Activated effector memory CD4-positive, alpha-beta T cell treated with anti-CD3 and anti-CD28 coated beads, Interleukin-2, amount 50 U/mL, for 16 hours (primary cell): ENCODE data around the gene ZSWIM3.
"Not testable (repeated sequence)": the region's sequence is repeated elsewhere in the genome, so short reads cannot be mapped to it uniquely, and the experiment has no call there.

Source experiments
- DNase-seq: peaks from one replicate; pipeline ENCODE4 v3.0.0-alpha.2; 2020

Gene ZSWIM3

DNA sequence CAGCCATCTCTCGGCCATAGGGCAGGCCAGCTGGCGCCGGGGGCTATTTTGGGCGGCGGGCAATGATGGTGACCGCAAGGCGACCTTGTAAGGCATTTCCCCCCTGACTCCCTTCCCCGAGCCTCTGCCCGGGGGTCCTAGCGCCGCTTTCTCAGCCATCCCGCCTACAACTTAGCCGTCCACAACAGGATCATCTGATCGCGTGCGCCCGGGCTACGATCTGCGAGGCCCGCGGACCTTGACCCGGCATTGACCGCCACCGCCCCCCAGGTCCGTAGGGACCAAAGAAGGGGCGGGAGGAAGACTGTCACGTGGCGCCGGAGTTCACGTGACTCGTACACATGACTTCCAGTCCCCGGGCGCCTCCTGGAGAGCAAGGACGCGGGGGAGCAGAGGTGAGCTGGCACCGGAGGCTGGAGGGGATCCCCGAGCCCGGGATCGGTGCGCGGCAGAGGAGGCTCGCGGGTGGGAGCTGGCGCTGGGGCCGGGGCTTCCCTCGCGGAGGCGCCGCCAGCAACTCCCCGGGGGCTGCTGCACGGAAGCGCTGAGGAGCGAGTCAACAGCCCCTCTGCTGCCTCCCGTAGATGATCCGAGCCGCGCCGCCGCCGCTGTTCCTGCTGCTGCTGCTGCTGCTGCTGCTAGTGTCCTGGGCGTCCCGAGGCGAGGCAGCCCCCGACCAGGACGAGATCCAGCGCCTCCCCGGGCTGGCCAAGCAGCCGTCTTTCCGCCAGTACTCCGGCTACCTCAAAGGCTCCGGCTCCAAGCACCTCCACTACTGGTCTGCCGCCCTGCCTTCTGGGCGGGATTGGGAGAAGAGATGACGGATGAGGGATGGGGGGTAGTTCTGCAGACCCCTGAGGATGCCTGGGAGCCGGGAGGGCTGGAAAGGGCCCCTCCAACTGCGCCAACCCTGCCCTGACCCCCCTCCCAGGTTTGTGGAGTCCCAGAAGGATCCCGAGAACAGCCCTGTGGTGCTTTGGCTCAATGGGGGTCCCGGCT, 33.9 kb downstream of the ZSWIM3 start, which contains the start of the genes CTSA and NEURL2:
TSS of gene CTSA (plus strand) at position 351 of the 999 bp plus-strand sequence. CDS start at position 585, 234 bp downstream.
TSS of gene NEURL2 (minus strand) at position 224 of the 999 bp plus-strand sequence. CDS start at position 7, 217 bp downstream.
- peak; percentile 94 for DNase-seq

DNA sequence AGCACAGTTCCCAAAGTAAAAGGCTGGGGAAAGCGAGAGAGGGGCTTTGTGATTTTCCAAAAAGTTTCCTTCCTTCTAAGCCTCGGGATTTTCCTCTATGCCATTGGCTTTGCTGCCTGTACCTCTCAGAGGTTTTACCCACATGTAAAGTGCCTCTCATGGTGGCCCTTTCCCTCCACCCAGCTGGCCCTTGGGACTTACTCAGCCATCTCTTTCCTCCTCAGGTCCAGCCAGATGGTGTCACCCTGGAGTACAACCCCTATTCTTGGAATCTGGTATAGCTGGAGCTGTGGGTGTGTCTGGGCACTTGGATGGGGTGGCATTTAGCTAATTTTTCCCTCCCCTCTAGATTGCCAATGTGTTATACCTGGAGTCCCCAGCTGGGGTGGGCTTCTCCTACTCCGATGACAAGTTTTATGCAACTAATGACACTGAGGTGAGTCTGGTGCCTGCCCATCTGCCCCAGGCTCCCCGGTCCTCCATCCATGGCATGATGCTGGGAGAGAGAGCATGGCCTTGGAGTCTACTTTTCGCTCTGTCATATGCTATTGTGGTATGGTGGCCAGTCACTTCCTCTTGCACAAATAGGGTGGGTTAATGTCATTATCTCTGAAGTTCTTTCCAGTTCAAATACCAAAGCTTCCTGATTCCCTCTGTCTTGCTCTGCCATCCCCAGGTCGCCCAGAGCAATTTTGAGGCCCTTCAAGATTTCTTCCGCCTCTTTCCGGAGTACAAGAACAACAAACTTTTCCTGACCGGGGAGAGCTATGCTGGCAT, 34.8 kb downstream of the ZSWIM3 start:
- no peak for DNase-seq

DNA sequence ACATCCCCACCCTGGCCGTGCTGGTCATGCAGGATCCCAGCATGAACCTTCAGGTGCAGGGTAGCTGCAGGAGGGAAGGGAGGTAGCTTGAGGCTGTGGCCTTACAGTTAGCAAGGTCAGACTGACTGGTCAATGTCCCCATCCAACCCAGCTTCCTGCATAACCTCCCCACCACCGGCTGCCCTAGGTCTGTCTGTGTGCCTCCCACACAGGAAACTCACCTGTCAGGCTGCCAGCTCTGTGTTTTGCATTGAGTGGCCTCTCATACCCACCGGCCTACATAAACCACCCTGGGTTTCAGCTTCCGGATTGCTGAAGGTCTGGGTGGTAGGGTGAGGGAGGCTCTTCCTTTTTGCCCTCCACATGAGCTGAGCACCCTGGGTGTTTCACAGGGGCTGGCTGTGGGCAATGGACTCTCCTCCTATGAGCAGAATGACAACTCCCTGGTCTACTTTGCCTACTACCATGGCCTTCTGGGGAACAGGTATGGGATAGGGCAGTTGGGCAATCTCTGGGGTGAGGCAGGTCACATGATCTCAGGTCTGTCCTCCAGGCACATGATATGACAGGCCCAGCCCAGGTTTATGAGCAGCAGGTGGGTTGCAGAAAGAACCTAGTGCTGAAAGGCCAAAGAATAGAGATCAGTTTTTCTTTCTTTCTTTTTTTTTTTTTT, 35.5 kb downstream of the ZSWIM3 start:
- DNase-seq = peak; percentile 78

DNA sequence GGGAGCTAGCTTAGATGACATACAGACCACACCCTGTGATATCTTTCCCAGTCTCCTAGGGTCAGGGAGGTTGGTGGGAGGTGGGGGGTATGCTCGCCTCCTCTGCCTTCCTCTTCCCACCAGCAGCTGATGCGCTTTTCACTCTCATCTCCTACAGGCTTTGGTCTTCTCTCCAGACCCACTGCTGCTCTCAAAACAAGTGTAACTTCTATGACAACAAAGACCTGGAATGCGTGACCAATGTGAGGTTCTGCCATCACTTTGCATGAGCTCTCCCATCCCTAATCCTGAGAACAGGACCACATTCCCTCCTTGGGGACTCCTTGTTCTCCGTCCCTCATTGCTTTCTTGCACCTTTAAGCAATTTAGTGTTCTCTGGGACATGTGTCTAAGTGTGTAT, 36.4 kb downstream of the ZSWIM3 start:
- no peak for DNase-seq

DNA sequence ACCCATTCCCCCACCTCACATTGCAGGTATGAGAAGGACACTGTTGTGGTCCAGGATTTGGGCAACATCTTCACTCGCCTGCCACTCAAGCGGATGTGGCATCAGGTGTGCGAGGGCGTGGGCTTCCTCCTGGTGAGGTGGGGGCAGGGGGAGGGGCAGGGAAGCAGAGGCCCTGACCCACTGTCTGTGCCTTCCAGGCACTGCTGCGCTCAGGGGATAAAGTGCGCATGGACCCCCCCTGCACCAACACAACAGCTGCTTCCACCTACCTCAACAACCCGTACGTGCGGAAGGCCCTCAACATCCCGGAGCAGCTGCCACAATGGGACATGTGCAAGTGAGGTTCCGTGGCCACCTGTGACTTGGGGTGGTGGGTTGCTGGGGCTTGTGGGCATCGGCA, 37.4 kb downstream of the ZSWIM3 start:
- DNase-seq = no peak

DNA sequence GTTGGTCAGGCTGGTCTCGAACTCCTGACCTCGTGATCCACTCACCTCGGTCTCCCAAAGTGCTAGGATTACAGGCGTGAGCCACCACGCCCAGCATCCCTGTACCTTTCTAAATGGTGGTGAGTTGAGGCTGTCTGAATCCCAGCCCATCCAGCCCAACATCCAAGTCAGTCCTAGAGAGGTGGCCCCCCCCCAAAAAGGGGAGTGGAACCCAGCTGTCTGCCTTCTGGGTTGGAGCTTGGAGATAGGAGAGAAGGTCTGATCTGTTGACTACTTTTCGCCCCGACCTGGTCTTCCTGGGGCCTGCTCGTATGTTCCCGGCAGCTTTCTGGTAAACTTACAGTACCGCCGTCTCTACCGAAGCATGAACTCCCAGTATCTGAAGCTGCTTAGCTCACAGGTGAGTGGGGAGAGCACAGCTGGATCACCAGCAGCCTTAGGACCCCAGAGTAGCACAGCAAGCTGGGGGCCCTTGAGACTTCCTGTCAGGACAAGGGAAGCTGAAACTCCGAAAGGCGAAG, 39.3 kb downstream of the ZSWIM3 start:
- DNase-seq = no peak

DNA sequence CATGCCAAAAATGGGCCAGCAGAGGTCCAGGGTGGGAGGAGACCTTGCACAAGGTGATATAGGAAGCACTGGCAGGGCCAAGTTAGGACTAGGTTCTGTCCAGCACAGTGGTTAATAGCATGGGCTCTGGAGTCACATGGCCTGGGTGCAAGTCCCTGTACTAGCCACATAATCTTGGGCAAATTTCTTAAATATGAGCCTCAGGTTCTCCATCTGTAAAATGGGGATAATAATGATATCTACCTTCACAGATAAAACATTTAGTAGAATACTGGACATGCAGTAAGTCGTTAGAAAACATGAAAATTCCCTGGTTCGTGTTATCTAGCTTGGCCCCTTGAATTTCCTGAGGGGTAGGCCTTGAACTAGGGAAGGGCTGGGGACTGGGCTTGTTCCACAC, 39.9 kb downstream of the ZSWIM3 start:
- no peak for DNase-seq

DNA sequence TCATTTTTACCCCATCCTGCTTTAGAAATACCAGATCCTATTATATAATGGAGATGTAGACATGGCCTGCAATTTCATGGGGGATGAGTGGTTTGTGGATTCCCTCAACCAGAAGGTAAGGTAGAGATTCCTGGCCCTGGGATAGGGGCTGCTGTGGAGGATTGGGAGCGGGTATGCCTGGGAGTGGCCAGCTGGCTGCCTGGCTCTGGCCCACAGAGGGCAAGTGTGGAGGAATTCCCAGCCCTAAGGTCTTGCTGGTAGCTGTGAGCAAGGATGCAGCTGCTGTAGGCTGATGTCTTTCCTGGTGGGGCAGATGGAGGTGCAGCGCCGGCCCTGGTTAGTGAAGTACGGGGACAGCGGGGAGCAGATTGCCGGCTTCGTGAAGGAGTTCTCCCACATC, 40.3 kb downstream of the ZSWIM3 start:
- no peak for DNase-seq

DNA sequence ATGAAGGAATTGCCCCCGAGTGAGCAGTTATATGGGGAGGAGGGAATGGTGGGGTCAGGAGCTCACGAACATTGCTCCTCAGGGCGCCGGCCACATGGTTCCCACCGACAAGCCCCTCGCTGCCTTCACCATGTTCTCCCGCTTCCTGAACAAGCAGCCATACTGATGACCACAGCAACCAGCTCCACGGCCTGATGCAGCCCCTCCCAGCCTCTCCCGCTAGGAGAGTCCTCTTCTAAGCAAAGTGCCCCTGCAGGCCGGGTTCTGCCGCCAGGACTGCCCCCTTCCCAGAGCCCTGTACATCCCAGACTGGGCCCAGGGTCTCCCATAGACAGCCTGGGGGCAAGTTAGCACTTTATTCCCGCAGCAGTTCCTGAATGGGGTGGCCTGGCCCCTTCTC, 40.9 kb downstream of the ZSWIM3 start:
- DNase-seq = no peak

DNA sequence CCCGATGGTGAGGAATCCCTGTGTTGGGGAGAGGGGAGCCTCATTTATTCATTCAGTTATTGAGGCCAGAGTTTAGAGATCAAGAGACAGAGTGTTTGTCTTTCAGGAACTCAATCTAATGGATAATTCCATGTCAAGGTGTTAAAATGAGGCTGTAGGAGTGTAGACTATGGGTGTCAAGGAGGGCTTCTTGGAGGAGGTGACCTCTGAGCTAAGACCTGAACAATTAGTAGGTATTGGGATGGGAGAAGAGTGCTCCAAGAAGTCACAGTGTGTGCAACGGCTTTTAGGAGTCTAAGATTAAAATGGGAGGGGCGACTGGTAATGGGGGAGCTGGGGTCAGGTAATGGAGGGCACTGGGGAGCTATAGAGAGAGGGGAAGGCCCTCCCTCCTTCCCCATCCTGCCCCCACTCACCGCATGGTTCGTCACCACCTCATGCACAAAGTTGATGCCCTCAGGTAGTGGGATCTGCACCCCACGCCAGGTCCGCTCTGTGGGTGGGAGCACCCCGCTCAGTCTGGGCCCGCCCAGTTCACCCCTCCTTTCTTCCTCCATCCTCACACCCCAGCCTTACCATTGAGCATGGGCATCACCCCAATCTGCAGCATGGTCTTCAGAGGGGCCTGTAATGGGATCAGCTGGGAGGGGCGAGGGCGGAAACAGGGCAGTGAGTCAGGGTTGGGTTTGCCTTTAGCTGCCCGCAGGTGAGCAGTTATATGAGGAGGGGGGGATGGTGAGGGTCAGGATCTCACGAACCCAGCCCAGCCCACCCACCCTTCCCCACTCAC, 41.8 kb downstream of the ZSWIM3 start:
- DNase-seq = no peak

DNA sequence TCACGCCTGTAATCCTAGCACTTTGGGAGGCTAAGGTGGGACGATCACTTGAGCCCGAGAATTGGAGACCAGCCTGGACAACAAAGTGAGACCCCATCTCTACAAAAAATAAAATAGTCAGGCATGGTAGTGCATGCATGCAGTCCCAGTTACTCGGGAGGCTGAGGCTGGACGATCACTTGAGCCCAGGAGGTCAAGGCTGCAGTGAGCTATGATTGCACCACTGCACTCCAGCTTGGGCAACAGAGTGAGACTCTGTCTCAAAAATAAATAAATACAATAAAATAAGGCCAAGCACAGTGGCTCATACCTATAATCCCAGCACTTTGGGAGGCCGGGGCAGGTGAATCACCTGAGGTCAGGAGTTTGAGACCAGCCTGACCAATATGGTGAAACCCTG, 43.9 kb downstream of the ZSWIM3 start:
- not testable (repeated sequence) for DNase-seq

DNA sequence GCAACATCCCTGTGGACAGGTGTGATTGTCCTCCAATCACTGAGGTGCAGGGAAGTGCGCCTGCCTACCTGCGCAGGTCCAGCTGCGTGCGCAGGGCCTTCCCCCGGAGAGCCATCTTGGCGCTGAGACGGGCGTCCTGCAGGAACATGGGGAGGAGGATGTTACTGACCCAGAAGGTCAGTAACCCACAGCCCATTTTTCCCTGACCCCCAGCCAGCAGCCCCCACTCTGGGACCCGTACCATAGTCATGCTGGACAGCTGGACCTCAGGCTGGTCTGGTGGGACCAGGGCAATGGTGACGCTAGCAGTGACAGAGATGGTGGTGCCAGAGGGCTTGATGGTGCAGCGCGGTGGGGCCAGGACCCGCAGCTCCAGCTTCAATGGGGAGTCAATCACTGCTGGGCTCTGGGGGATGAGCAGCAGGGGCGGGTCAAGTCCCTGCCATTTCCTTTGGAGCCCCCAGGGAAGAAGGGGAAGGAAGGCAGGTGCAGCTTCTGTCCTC, 44.8 kb downstream of the ZSWIM3 start:
- DNase-seq = no peak

DNA sequence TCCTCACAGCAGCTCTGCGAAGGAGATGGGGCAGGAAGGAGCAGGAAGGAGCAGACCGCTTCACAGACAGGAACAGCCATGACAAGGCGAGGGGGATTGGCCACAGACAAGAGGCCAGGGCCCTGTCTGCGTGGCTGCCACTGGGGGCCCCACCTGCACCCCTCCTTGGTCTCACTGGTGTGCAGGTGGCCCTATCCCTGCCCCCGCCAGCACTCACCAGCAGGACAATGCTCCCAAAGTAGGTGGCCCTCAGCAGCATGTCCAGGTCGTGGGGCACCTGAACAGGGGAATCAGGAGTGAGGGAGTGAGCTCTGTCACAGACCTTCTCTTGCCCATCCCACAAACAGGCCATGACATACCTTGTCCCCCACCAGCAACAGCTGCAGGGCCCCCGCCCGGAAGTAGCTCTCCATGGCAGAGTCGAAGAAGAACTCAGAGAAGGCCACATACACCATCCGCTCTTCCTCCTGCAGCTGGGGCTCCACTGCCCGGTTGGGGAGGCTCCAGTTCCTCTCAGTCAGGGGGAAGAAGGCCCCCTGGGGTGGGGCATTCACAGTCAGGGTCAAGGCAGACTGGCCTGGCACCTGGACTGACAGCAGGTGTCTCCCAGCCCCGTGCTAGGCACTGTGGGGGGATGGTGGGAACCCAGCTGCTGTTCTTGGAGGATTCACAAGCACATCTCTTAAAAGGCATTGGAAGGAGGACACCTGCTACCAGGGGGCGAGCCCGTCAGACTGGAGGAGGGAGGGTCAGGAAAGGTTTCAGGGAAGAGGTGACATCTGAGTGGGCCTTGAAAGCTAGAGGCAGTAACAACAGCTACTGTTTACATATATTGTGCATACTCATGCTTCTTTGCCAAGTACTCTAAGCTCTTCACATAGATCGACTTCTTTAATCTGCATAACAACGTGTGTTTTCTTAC, 47.4 kb downstream of the ZSWIM3 start:
- DNase-seq = no peak

DNA sequence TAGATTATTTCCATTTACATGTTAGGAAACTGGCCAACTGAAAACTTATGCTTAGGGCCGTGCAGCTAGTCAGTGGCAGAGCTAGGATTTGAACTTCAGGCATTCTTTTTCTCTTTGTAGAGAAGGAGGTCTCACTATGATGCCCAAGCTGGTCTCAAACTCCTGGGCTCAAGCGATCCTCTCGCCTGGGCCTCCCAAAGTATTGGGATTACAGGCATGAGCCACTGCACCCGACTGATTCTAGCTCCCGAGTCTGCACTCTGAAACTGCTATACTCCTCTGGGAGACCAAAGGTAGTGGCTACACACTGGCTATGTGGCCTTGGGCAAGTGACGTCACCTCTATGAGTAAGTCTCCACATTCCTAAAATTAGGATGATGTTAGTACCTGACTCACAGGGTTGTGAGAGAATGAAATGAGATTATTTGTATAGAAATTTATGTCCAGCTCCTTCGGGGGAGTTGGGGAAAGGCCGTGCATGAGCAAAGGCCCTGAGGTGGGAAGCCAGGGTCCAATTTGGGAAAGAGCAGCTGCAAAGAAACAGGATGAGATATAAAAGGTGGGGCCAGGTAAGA, 48.2 kb downstream of the ZSWIM3 start:
- no peak for DNase-seq

DNA sequence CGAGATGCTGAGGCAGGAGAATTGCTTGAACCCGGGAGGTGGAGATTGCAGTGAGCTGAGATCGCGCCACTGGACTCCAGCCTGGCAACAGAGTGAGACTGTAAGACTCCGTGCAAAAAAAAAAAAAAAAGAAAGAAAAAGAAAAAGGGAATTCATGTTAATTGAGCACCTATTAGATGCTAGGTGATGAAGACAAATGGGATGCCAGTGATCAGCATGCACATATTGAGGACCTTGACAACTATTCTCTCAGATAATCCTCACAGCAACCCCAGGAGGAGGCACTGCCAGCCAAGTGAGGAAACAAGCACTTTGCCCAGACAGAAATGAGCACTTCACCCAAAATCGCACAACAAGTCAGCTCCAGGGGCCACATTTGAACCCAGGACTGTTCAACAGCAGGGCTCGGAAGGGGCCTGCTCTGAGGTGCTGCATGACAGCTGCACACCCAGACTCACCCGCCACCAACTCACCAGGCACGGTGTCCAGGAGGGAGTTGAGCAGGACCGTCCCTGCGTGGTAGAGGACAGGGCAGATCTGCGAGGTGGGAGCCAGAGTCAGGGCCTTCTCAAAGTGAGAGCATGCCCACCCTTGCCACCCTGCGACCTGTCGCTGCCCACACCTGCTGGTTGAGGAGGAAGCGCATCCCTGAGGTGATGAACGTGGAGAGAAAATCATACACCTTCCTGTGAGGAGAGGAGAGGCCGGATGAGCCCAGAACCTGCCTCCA, 50.0 kb downstream of the ZSWIM3 start:
- DNase-seq = no peak

DNA sequence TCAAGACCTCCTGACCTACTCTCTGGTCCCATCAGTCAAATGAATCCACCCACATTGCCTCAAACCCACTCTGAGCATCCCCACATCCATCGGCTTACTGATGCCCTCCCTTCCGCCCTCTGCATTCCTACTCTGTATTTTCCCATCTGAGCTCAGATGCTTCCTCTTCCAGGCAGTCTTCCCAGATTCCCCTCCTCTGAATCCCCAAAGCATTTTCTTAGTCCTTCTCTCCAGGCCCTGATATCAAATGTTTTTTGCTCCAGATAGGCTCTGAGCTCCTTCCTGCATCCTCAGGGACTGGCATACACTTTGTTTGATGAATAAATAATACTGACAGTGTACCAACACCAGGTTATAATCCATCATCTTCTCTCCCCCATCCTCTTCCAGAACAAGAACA, 50.7 kb downstream of the ZSWIM3 start:
- DNase-seq = no peak

DNA sequence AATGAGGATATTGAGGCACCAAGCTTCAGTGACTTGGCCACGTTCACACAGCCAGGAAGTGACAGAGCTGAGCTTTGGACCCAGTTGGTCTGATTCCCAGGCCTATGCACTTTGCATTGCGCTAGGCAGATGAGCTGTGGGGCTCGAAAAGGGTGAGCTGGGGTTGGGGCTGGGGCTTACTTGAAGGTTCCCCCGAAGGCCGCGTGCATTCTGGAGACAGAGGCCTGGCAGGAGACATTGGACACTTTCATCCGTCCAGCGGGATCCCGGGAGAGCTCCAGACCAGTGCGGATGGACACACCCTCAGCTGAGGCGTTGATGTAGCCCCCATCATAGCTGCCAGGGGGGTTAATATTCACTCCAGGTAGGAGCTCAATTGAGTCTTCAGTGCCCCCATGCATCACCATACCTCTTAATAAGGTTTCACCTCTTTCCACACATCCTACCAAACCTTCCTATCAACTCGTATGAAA, 52.0 kb downstream of the ZSWIM3 start:
- no peak for DNase-seq

DNA sequence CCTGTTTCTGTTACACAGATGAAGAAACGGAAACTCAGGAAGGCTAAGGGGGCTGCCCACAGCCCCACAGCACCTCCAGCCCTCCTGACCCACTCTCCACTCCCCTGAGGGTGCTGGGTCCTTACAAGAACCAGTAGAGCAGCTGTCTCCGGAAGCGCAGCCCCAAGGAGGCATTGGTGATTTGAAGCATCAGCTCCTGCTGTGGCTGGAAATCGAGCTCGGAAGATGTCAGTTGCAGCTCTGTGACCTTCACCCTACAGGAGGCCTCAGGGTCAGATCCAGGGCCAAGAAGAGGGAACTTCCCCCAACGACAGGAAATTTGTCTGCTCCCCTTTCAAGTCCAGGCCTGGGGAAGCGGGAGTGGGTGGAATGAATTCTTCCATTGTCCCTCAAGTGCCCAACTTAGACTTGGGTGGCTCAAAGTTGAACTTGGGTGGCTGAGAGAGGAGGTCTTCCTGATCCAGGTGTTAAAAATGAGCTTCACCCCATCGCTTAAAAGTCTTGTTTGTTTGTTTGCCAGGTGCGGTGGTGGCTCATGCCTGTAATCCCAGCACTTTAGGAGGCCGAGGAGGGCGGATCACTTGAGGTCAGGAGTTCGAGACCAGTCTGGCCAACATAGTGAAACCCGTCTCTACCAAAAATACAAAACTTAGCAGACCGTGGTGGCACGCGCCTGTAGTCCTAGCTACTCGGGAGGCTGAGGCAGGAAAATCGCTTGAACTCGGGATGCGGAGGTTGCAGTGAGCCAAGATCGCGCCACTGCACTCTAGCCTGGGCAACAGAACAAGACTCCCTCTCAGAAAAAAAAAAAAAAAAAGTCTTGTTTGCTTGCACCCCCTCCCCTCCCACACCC, 52.6 kb downstream of the ZSWIM3 start:
- DNase-seq = no peak
